Keratinocyte (primary cell): Measurements from ENCODE around the gene KRT3. TPM values are rescaled to one million over a fixed set of nuclear protein-coding genes. Genes with fewer than 3 reads are reported as not detected.

ENCODE experiments used
- DNase-seq: peaks from one replicate; pipeline ENCODE4 v3.0.0-alpha.2; 2011; ENCODE audit warnings: low read depth, missing footprints, low spot score
- FAIRE-seq: peaks from 2 replicates; lab custom pipeline; 2011; peaks lifted over from hg19 to GRCh38; lab: Jason Lieb, UNC
- H2AFZ ChIP-seq: 2 replicates; pipeline ENCODE4 v1.6.0; 2012; ENCODE audit warnings: low read length, control low read depth, inconsistent platforms; ENCODE audit not compliant: control insufficient read depth
- H3K27ac ChIP-seq: 2 replicates; pipeline ENCODE4 v1.5.1; 2011; ENCODE audit warnings: low read length; ENCODE audit not compliant: control insufficient read depth, insufficient read depth
- H3K27me3 ChIP-seq: 3 replicates; pipeline ENCODE4 v1.6.0; 2011; ENCODE audit warnings: low read length; ENCODE audit not compliant: control insufficient read depth, insufficient read depth; ENCODE audit errors: extremely low read depth
- H3K36me3 ChIP-seq, 2 experiments: 2 replicates in 1 of 2; 3 replicates in 1 of 2; pipeline ENCODE4 v1.5.1; 2011; ENCODE audit warnings: low read length in 2 of 2, mild to moderate bottlenecking in 1 of 2; ENCODE audit not compliant: control insufficient read depth in 2 of 2, insufficient read depth in 2 of 2; ENCODE audit errors: extremely low read depth in 1 of 2
- H3K4me1 ChIP-seq: 3 replicates; pipeline ENCODE4 v1.5.1; 2011; ENCODE audit warnings: low read length; ENCODE audit not compliant: control insufficient read depth, insufficient read depth; ENCODE audit errors: extremely low read depth
- H3K4me2 ChIP-seq: 3 replicates; pipeline ENCODE4 v1.6.0; 2011; ENCODE audit warnings: low read depth, low read length; ENCODE audit not compliant: control insufficient read depth, insufficient read depth; ENCODE audit errors: extremely low read depth
- H3K4me3 ChIP-seq, 3 experiments: fragments of 200-600 bp in 1 of 3; sonication (generic) in 1 of 3; 2 replicates in 2 of 3; 3 replicates in 1 of 3; pipeline ENCODE4 v1.5.1; 2011 to 2016; ENCODE audit warnings: low read length in 3 of 3, mild to moderate bottlenecking in 3 of 3, control low read depth in 2 of 3, inconsistent platforms in 1 of 3, low read depth in 1 of 3, mixed read lengths in 1 of 3, mixed run types in 1 of 3, moderate library complexity in 1 of 3; ENCODE audit not compliant: control insufficient read depth in 2 of 3, insufficient read depth in 2 of 3; ENCODE audit errors: extremely low read depth in 1 of 3
- H3K79me2 ChIP-seq: 2 replicates; pipeline ENCODE4 v1.6.0; 2012; ENCODE audit warnings: low read length; ENCODE audit not compliant: control insufficient read depth, insufficient read depth
- H3K9ac ChIP-seq: 3 replicates; pipeline ENCODE4 v1.6.0; 2011; ENCODE audit warnings: low read length; ENCODE audit not compliant: control insufficient read depth, insufficient read depth; ENCODE audit errors: extremely low read depth
- H3K9me1 ChIP-seq: 3 replicates; pipeline ENCODE4 v1.6.0; 2011; ENCODE audit warnings: low read length; ENCODE audit not compliant: control insufficient read depth, insufficient read depth; ENCODE audit errors: extremely low read depth
- H3K9me3 ChIP-seq: 2 replicates; pipeline ENCODE4 v1.5.1; 2012; ENCODE audit warnings: low read depth, low read length; ENCODE audit not compliant: control insufficient read depth
- H4K20me1 ChIP-seq: 3 replicates; pipeline ENCODE4 v1.6.0; 2011; ENCODE audit warnings: low read length; ENCODE audit not compliant: control insufficient read depth, insufficient read depth; ENCODE audit errors: extremely low read depth
- EZH2 ChIP-seq: IDR thresholded peaks from one replicate; pipeline ENCODE4 v1.6.1; 2012; ENCODE audit warnings: inconsistent platforms, mild to moderate bottlenecking, low read length, moderate library complexity
- dilution Hi-C: fragments of 300-500 bp; cut with MboI; formaldehyde crosslinking; loops from one replicate; pipeline ENCODE4 v1.7.0; 2020; ENCODE audit warnings: low sequenced_read_pairs; ENCODE audit not compliant: extremely low pct_ligation_motif_present
- polyA plus RNA-seq, 5 experiments: library from polyadenylated mRNA; depleted of rRNA in 3 of 5; stranded (reverse) in 3 of 5; stranded (forward) in 1 of 5; unstranded in 1 of 5; fragments of >200 nt; gene quantifications; 1 replicate in 1 of 5; 2 replicates in 3 of 5; 3 replicates in 1 of 5; pipeline versions ENCODE4 v1.2.1 to v1.2.3, GENCODE V29; 2011 to 2012; ENCODE audit warnings: missing spikeins in 2 of 5, low read depth in 1 of 5, low replicate concordance in 1 of 5
- TF ChIP-seq, protein P1 (sequence below), 3 experiments: IDR thresholded peaks in 1 of 3; conservative IDR thresholded peaks in 1 of 3; optimal IDR thresholded peaks in 1 of 3; 2 replicates in 2 of 3; 3 replicates in 1 of 3; pipeline versions ENCODE3 to v1.5.1; 2011; ENCODE audit warnings: low read length in 3 of 3, mild to moderate bottlenecking in 3 of 3, moderate library complexity in 2 of 3, control low read depth in 1 of 3, inconsistent platforms in 1 of 3; ENCODE audit not compliant: insufficient read depth in 2 of 3; ENCODE audit errors: extremely low read depth in 1 of 3

The KRT3 gene
- polyA plus RNA-seq, 1 donor (not counting 4 experiments of a cell fraction or from before 2014, with no cell fraction given), result 0.29 TPM

DNA sequence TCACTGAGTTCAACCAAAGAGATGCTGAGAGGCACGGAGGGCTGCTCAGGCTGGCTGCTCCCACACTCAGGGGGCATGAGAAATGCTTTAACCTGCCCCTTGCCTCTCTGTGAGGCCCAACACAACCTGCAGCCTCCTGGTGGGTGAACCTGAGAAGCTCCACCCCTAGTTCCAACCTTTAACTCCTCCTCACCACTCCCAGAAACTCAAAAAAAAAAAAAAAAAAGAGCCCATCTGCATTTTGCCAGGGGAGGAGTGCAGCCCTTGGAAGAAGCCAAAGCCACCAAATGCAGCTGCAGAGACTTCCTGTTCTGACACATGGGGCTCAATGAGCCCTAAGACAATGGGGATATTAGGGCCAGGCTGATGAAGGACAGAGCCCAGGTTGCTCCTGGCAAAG, 9.1 kb upstream of the KRT3 start:
- Histone ChIP-seq H3K4me1 (no peaks in the 10 kb centered on the region), H3K9ac (no peak overlapping the region), H3K27me3 (peaks cover 18% of the 10 kb centered on the region), H3K4me3 (no peak overlapping the region), H4K20me1 (no peaks in the 10 kb centered on the region), H3K9me3 (no peaks in the 10 kb centered on the region), H3K36me3 (no peaks in the 10 kb centered on the region), H3K79me2 (no peaks in the 10 kb centered on the region), H3K27ac (no peak overlapping the region), H3K4me2 (no peak overlapping the region), H3K9me1 (no peaks in the 10 kb centered on the region), H2AFZ (no peak overlapping the region)
- FAIRE-seq (no peak), DNase-seq (no peak)
- dilution Hi-C loops, result no loop called here
- TF ChIP-seq EZH2, result no peak
- TF ChIP-seq, protein P1, sequence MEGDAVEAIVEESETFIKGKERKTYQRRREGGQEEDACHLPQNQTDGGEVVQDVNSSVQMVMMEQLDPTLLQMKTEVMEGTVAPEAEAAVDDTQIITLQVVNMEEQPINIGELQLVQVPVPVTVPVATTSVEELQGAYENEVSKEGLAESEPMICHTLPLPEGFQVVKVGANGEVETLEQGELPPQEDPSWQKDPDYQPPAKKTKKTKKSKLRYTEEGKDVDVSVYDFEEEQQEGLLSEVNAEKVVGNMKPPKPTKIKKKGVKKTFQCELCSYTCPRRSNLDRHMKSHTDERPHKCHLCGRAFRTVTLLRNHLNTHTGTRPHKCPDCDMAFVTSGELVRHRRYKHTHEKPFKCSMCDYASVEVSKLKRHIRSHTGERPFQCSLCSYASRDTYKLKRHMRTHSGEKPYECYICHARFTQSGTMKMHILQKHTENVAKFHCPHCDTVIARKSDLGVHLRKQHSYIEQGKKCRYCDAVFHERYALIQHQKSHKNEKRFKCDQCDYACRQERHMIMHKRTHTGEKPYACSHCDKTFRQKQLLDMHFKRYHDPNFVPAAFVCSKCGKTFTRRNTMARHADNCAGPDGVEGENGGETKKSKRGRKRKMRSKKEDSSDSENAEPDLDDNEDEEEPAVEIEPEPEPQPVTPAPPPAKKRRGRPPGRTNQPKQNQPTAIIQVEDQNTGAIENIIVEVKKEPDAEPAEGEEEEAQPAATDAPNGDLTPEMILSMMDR (optimal IDR thresholded peaks at IDR 0.05 in 1 of 3, IDR thresholded peaks at IDR 0.05 in 1 of 3, conservative IDR thresholded peaks at IDR 0.05 in 1 of 3; ENCODE audit: extremely low read depth in 1 of 3, insufficient read depth in 2 of 3, low read length in 3 of 3), result no peak

DNA sequence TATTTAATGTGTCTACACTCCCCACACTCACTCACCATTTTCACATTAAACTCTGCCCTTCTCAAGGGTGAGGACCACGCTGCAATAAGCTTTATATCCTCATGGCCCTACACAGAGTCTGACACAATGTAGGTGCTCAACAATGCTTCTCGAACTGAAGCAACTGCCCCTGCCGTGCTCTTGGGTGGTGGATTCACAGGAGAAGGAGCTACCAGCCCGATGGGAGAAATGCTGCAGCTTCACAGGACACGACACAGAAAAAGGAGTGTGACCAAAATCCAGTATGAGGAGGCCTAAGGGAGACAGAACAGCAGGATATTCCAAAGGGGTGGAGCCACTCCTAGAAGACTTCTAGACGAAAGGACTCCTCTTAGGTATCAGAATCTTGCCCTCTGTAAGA, 6.5 kb upstream of the KRT3 start:
- H3K27ac ChIP-seq, result no peak overlapping the region
- no peak overlapping the region for H3K4me2 ChIP-seq
- no peak overlapping the region for H3K9ac ChIP-seq
- TF ChIP-seq EZH2, result no peak
- no peak for DNase-seq
- no peak overlapping the region for H2AFZ ChIP-seq
- no peak overlapping the region for H3K4me3 ChIP-seq
- H3K36me3 ChIP-seq, result no peaks in the 10 kb centered on the region
- dilution Hi-C loops, result no loop called here
- no peaks in the 10 kb centered on the region for H4K20me1 ChIP-seq
- no peaks in the 10 kb centered on the region for H3K9me1 ChIP-seq
- H3K4me1 ChIP-seq, result peaks cover 21% of the 10 kb centered on the region
- no peaks in the 10 kb centered on the region for H3K9me3 ChIP-seq
- no peak for FAIRE-seq
- H3K79me2 ChIP-seq, result no peaks in the 10 kb centered on the region
- peaks cover 8% of the 10 kb centered on the region for H3K27me3 ChIP-seq

DNA sequence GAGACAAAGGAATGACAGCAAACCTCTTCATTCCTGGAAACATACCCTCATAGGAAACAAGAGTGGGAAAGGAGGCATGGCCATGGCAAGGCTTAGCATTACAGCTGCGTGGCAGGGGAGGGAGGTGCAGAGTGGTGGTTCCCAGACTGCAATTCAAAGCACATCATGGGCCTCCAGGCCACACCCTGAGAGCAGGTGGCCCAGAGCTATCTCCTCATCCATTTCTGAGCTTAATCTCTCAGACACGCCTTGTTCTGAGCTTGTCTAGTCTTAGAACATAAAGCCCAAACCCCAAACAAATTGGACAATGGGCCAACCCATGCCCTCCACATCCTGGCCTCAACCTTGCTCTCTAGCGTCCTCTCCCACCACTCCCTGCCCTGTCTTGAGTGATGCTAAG, 5.9 kb upstream of the KRT3 start:
- dilution Hi-C loops, result no loop called here
- H4K20me1 ChIP-seq, result no peaks in the 10 kb centered on the region
- H3K9me1 ChIP-seq, result no peaks in the 10 kb centered on the region
- DNase-seq, result no peak
- peaks cover 4% of the 10 kb centered on the region for H3K27me3 ChIP-seq
- TF ChIP-seq EZH2, result no peak
- TF ChIP-seq, protein P1 (optimal IDR thresholded peaks at IDR 0.05 in 1 of 3, IDR thresholded peaks at IDR 0.05 in 1 of 3, conservative IDR thresholded peaks at IDR 0.05 in 1 of 3; ENCODE audit: extremely low read depth in 1 of 3, insufficient read depth in 2 of 3, low read length in 3 of 3), result no peak
- no peak overlapping the region for H3K4me3 ChIP-seq
- FAIRE-seq, result no peak
- no peak overlapping the region for H3K27ac ChIP-seq
- no peak overlapping the region for H3K4me2 ChIP-seq
- no peaks in the 10 kb centered on the region for H3K36me3 ChIP-seq
- peaks cover 27% of the 10 kb centered on the region for H3K4me1 ChIP-seq
- no peak overlapping the region for H2AFZ ChIP-seq
- no peaks in the 10 kb centered on the region for H3K9me3 ChIP-seq
- no peaks in the 10 kb centered on the region for H3K79me2 ChIP-seq
- H3K9ac ChIP-seq, result no peak overlapping the region
